BE2C (cell line): ENCODE measurements around the gene SLC6A8.
"Not testable (repeated sequence)": the region's sequence is repeated elsewhere in the genome, so short reads cannot be mapped to it uniquely, and the experiment has no call there.

Experiments used
- DNase-seq: peaks from one replicate; pipeline ENCODE4 v3.0.0-alpha.2; 2020
- H3K27me3 ChIP-seq: fragments of 250-450 bp; sonication (Bioruptor Pico); 2 replicates; pipeline ENCODE4 v1.5.1; 2020; ENCODE audit warnings: mild to moderate bottlenecking
- H3K36me3 ChIP-seq: fragments of 250-450 bp; sonication (Bioruptor Pico); 2 replicates; pipeline ENCODE4 v1.5.1; 2020; ENCODE audit warnings: mild to moderate bottlenecking
- H3K4me1 ChIP-seq: fragments of 250-450 bp; sonication (Bioruptor Pico); 2 replicates; pipeline ENCODE4 v1.5.1; 2020
- H3K4me3 ChIP-seq: 2 replicates; pipeline ENCODE4 v1.5.1; 2011; ENCODE audit warnings: low read depth, low read length
- H3K9me3 ChIP-seq: fragments of 250-450 bp; sonication (Bioruptor Pico); 2 replicates; pipeline ENCODE4 v1.5.1; 2020
- CTCF ChIP-seq: IDR thresholded peaks from 2 replicates; pipeline ENCODE4 v1.5.1; 2012; ENCODE audit warnings: mild to moderate bottlenecking, low read depth, low read length

SLC6A8 gene

DNA sequence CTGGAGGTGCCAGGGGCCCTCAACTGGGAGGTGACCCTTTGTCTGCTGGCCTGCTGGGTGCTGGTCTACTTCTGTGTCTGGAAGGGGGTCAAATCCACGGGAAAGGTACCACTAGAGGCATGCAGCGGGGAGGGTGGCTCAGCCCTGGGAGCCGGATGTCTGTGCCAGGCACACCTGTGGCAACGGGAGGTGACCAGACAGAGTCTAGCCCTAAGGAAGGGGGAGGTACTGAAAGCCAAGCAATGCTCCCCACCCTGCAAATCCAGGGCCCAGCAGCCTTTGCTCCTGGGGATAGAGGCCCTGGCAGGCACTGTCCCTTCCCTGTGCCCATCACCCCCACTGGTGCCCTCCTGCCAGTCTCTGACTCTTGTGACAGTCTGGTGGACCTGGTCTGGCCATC is 4.3 kb downstream of the SLC6A8 start:
- Histone ChIP-seq H3K36me3 (0 out of 2 replicates have a peak, but pooled peaks cover 4% of the 10 kb centered on the region), H3K4me3 (no peak overlapping the region), H3K4me1 (no peaks in the 10 kb centered on the region), H3K27me3 (no peaks in the 10 kb centered on the region), H3K9me3 (no peaks in the 10 kb centered on the region)
- DNase-seq, result no peak
- TF ChIP-seq CTCF, result no peak

- Histone ChIP-seq H3K27me3 (no peaks in the 10 kb centered on the region), H3K36me3 (0 out of 2 replicates have a peak, but pooled peaks cover 4% of the 10 kb centered on the region), H3K9me3 (no peaks in the 10 kb centered on the region), H3K4me3 (no peak overlapping the region), H3K4me1 (no peaks in the 10 kb centered on the region)
- no peak for DNase-seq
- TF ChIP-seq CTCF, result no peak
Observed at GRCh38 chrX:153692611-153693156, 5.0 kb downstream of the SLC6A8 start.

- no peak for TF ChIP-seq CTCF
- no peak overlapping the region for H3K4me3 ChIP-seq
- no peak for DNase-seq
- H3K27me3 ChIP-seq, result no peaks in the 10 kb centered on the region
- 0 out of 2 replicates have a peak, but pooled peaks cover 4% of the 10 kb centered on the region for H3K36me3 ChIP-seq
- no peaks in the 10 kb centered on the region for H3K9me3 ChIP-seq
- H3K4me1 ChIP-seq, result no peaks in the 10 kb centered on the region
Observed at GRCh38 chrX:153693216-153694086, 5.7 kb downstream of the SLC6A8 start.

DNA sequence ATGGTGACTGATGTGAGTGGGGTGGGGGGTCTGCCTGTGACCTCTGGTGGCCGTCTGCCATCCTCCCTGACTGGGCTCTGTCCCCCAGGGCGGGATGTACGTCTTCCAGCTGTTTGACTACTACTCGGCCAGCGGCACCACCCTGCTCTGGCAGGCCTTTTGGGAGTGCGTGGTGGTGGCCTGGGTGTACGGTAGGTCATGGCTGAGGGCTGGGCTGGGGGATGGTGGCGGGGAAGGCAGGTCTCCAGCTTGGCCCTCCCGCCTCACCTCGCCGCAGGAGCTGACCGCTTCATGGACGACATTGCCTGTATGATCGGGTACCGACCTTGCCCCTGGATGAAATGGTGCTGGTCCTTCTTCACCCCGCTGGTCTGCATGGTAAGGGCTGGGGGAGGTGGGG is 6.5 kb downstream of the SLC6A8 start:
- DNase-seq, result not testable (repeated sequence)

DNA sequence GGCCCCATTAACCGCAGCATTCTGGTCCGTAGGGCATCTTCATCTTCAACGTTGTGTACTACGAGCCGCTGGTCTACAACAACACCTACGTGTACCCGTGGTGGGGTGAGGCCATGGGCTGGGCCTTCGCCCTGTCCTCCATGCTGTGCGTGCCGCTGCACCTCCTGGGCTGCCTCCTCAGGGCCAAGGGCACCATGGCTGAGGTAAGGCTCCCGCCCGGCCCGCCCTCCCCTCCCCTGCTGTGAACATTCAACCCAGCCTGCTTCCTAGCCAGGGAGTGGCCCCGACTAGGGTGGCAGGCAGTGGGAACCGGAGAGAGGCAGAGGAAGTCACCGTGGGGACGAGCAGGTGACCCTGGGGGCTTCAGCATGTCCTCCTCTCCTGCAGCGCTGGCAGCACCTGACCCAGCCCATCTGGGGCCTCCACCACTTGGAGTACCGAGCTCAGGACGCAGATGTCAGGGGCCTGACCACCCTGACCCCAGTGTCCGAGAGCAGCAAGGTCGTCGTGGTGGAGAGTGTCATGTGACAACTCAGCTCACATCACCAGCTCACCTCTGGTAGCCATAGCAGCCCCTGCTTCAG is 7.1 kb downstream of the SLC6A8 start:
- no peaks in the 10 kb centered on the region for H3K4me1 ChIP-seq
- no peaks in the 10 kb centered on the region for H3K27me3 ChIP-seq
- H3K4me3 ChIP-seq, result no peak overlapping the region
- H3K36me3 ChIP-seq, result 0 out of 2 replicates have a peak, but pooled peaks cover 4% of the 10 kb centered on the region
- no peak for DNase-seq
- no peak for TF ChIP-seq CTCF
- no peaks in the 10 kb centered on the region for H3K9me3 ChIP-seq

More for the DNA sequence above, 6.5 kb downstream of the SLC6A8 start:
- H3K27me3 ChIP-seq, H3K4me1 ChIP-seq, H3K4me3 ChIP-seq, H3K36me3 ChIP-seq, H3K9me3 ChIP-seq: not testable (repeated sequence)

DNA sequence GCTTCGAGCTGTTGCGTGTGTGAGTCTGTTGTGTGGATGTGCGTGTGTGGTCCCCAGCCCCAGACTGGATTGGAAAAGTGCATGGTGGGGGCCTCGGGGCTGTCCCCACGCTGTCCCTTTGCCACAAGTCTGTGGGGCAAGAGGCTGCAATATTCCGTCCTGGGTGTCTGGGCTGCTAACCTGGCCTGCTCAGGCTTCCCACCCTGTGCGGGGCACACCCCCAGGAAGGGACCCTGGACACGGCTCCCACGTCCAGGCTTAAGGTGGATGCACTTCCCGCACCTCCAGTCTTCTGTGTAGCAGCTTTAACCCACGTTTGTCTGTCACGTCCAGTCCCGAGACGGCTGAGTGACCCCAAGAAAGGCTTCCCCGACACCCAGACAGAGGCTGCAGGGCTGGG is 8.4 kb downstream of the SLC6A8 start:
- H3K36me3 ChIP-seq, result 0 out of 2 replicates have a peak, but pooled peaks cover 4% of the 10 kb centered on the region

DNA sequence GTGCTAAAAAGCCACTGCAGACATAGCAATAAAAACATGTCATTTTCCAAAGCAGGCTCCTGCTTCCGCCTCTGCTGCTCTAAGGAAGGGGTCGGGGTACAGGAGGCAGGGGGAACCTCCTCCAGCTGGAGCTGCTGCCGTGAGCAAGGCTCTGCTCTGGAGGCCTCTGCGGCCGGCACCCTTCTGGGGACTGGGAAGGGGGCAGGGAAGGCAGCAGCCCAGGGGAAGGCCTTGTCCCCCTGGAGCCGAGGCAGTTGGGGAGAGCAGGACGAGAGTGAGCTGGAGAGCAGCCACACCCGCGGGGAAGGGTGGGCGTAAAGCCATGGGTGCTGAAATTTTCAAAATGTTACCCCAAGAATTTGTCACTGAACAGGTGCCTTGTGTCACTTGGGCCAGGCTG is 8.8 kb downstream of the SLC6A8 start:
- not testable (repeated sequence) for H3K9me3 ChIP-seq, DNase-seq, H3K4me1 ChIP-seq, H3K4me3 ChIP-seq, H3K27me3 ChIP-seq, H3K36me3 ChIP-seq

More for the DNA sequence above, 8.4 kb downstream of the SLC6A8 start:
- H3K4me3 ChIP-seq, result no peak overlapping the region
- H3K9me3 ChIP-seq, result no peaks in the 10 kb centered on the region
- no peaks in the 10 kb centered on the region for H3K4me1 ChIP-seq
- no peak for DNase-seq
- no peak for TF ChIP-seq CTCF
- H3K27me3 ChIP-seq, result no peaks in the 10 kb centered on the region

- not testable (repeated sequence) for DNase-seq, H3K9me3 ChIP-seq, H3K4me1 ChIP-seq, H3K4me3 ChIP-seq, H3K27me3 ChIP-seq, H3K36me3 ChIP-seq
Observed at GRCh38 chrX:153696986-153697722, 9.4 kb downstream of the SLC6A8 start.
